ENCODE data around the gene SEMA4D. TPM values are rescaled to one million over a fixed set of nuclear protein-coding genes. Genes with fewer than 3 reads are reported as not detected.

SEMA4D gene
- total RNA-seq, 1 donor = 0.72 TPM

DNA sequence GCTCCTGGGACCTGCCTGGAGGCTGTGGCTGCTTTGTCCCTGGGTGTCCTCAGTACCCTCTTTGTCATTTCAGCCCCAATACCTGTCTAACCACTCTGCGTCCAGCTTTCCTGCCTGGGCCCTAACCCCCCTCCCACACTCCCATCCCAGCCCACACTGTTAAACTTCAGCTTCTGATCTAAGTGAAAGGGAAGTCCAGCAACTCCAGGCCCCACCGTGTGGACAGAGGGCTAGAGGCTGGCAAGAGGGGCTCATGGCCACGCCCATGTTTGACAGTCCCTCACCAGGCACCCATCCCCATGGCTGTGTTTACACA lies 56.3 kb downstream of the SEMA4D start:
- Histone ChIP-seq H4K20me1 (ENCODE audit: insufficient read depth, low read length) (no peaks in the 10 kb centered on the region), H3K27me3 (ENCODE audit: insufficient read depth, low read length) (peaks cover 4% of the 10 kb centered on the region), H3K4me1 (ENCODE audit: insufficient read depth, low read length) (peaks cover 8% of the 10 kb centered on the region), H3K79me2 (ENCODE audit: insufficient read depth, low read length) (no peaks in the 10 kb centered on the region), H3K9me3 (ENCODE audit: low read depth, low read length) (no peaks in the 10 kb centered on the region), H3K27ac (ENCODE audit: low read depth, low read length) (no peak overlapping the region), H2AFZ (ENCODE audit: low read length) (no peak overlapping the region), H3K36me3 (ENCODE audit: insufficient read depth, low read length) (no peaks in the 10 kb centered on the region), H3K4me3 (ENCODE audit: insufficient read depth, low read length) (no peak overlapping the region), H3K4me2 (ENCODE audit: insufficient read depth, low read length) (no peak overlapping the region)
- peak; percentile 71 for DNase-seq (ENCODE audit: insufficient read length, low spot score, missing footprints)
- TF ChIP-seq, protein P1, sequence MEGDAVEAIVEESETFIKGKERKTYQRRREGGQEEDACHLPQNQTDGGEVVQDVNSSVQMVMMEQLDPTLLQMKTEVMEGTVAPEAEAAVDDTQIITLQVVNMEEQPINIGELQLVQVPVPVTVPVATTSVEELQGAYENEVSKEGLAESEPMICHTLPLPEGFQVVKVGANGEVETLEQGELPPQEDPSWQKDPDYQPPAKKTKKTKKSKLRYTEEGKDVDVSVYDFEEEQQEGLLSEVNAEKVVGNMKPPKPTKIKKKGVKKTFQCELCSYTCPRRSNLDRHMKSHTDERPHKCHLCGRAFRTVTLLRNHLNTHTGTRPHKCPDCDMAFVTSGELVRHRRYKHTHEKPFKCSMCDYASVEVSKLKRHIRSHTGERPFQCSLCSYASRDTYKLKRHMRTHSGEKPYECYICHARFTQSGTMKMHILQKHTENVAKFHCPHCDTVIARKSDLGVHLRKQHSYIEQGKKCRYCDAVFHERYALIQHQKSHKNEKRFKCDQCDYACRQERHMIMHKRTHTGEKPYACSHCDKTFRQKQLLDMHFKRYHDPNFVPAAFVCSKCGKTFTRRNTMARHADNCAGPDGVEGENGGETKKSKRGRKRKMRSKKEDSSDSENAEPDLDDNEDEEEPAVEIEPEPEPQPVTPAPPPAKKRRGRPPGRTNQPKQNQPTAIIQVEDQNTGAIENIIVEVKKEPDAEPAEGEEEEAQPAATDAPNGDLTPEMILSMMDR (IDR thresholded peaks at IDR 0.05; ENCODE audit: extremely low read depth, low read depth, low read length) = no peak

- Histone ChIP-seq H3K9me3 (ENCODE audit: low read depth, low read length) (no peaks in the 10 kb centered on the region), H3K27me3 (ENCODE audit: insufficient read depth, low read length) (peaks cover 4% of the 10 kb centered on the region), H3K4me1 (ENCODE audit: insufficient read depth, low read length) (peaks cover 8% of the 10 kb centered on the region), H3K36me3 (ENCODE audit: insufficient read depth, low read length) (no peaks in the 10 kb centered on the region), H2AFZ (ENCODE audit: low read length) (no peak overlapping the region), H3K27ac (ENCODE audit: low read depth, low read length) (no peak overlapping the region), H3K4me2 (ENCODE audit: insufficient read depth, low read length) (no peak overlapping the region), H3K4me3 (ENCODE audit: insufficient read depth, low read length) (no peak overlapping the region), H4K20me1 (ENCODE audit: insufficient read depth, low read length) (no peaks in the 10 kb centered on the region), H3K79me2 (ENCODE audit: insufficient read depth, low read length) (no peaks in the 10 kb centered on the region)
- TF ChIP-seq, protein P1 (IDR thresholded peaks at IDR 0.05; ENCODE audit: extremely low read depth, low read depth, low read length) = no peak
- no peak for DNase-seq (ENCODE audit: insufficient read length, low spot score, missing footprints)
Measured at GRCh38 chr9:89440951-89441654, 56.8 kb downstream of the SEMA4D start.

- no peaks in the 10 kb centered on the region for H3K79me2 ChIP-seq (ENCODE audit: insufficient read depth, low read length)
- H3K4me3 ChIP-seq (ENCODE audit: insufficient read depth, low read length) = no peak overlapping the region
- H3K27me3 ChIP-seq (ENCODE audit: insufficient read depth, low read length) = peaks cover 4% of the 10 kb centered on the region
- TF ChIP-seq, protein P1 (IDR thresholded peaks at IDR 0.05; ENCODE audit: extremely low read depth, low read depth, low read length) = no peak
- no peak overlapping the region for H2AFZ ChIP-seq (ENCODE audit: low read length)
- no peaks in the 10 kb centered on the region for H3K36me3 ChIP-seq (ENCODE audit: insufficient read depth, low read length)
- no peak for DNase-seq (ENCODE audit: insufficient read length, low spot score, missing footprints)
- H3K4me1 ChIP-seq (ENCODE audit: insufficient read depth, low read length) = peaks cover 8% of the 10 kb centered on the region
- H3K9me3 ChIP-seq (ENCODE audit: low read depth, low read length) = no peaks in the 10 kb centered on the region
- H3K27ac ChIP-seq (ENCODE audit: low read depth, low read length) = no peak overlapping the region
- H4K20me1 ChIP-seq (ENCODE audit: insufficient read depth, low read length) = no peaks in the 10 kb centered on the region
- H3K4me2 ChIP-seq (ENCODE audit: insufficient read depth, low read length) = no peak overlapping the region
Measured at GRCh38 chr9:89440548-89440947, 57.4 kb downstream of the SEMA4D start.

- Histone ChIP-seq H3K4me1 (ENCODE audit: insufficient read depth, low read length) (peaks cover 8% of the 10 kb centered on the region), H3K36me3 (ENCODE audit: insufficient read depth, low read length) (no peaks in the 10 kb centered on the region), H3K4me3 (ENCODE audit: insufficient read depth, low read length) (no peak overlapping the region), H3K9me3 (ENCODE audit: low read depth, low read length) (no peaks in the 10 kb centered on the region), H3K27ac (ENCODE audit: low read depth, low read length) (no peak overlapping the region), H3K27me3 (ENCODE audit: insufficient read depth, low read length) (peaks cover 4% of the 10 kb centered on the region), H2AFZ (ENCODE audit: low read length) (no peak overlapping the region), H3K4me2 (ENCODE audit: insufficient read depth, low read length) (no peak overlapping the region), H4K20me1 (ENCODE audit: insufficient read depth, low read length) (no peaks in the 10 kb centered on the region), H3K79me2 (ENCODE audit: insufficient read depth, low read length) (no peaks in the 10 kb centered on the region)
- TF ChIP-seq, protein P1 (IDR thresholded peaks at IDR 0.05; ENCODE audit: extremely low read depth, low read depth, low read length) = no peak
- DNase-seq (ENCODE audit: insufficient read length, low spot score, missing footprints) = no peak
Measured at GRCh38 chr9:89440046-89440445, 57.9 kb downstream of the SEMA4D start.

Data from osteoblast (primary cell).